Measurements from ENCODE around the gene FARS2. TPM values are rescaled to one million over a fixed set of nuclear protein-coding genes. Genes with fewer than 3 reads are reported as not detected.

The FARS2 gene
- total RNA-seq, 2 donors from 2014 or later = 8.2 to 29.0 TPM

DNA sequence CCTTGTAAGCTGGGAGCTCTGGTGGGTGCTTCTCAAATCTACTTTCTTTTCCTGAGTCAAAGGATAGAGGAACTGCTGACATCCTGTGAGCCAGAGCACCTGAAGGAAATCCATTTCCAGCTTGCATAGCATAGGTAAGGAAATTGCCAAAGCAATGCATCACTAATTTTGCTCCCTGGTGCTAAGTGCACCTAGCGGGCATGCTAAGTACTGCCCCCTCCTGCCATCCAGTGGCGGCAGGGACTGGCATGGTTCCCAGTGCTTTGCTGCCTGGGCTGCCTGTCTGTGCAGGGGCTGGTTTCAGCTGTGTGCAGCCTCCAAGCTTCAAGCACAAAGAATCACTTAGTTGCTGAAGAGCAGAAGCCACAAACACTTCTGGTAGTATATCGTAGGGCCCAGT lies 63.9 kb downstream of the FARS2 start:
- H3K36me3 Mint-ChIP-seq = peaks cover 10 to 18% of the 10 kb centered on the region in 2 donors
- no peak for ATAC-seq

GRCh38 chr6:5326022-5326641 lies 64.8 kb downstream of the FARS2 start:
- no peaks in the 10 kb centered on the region for H3K9me3 Mint-ChIP-seq
- no peak overlapping the region for H3K27ac Mint-ChIP-seq
- no peak for ATAC-seq
- DNase-seq (ENCODE audit: low spot score in 2 of 2) = no peak
- H3K36me3 Mint-ChIP-seq = peaks cover 10 to 18% of the 10 kb centered on the region in 2 donors

More for the DNA sequence above, 63.9 kb downstream of the FARS2 start:
- Mint-ChIP-seq H3K27ac (no peak overlapping the region), H3K9me3 (no peaks in the 10 kb centered on the region)
- DNase-seq (ENCODE audit: low spot score in 2 of 2) = no peak

GRCh38 chr6:5328800-5329199 lies 67.5 kb downstream of the FARS2 start:
- Mint-ChIP-seq H3K27ac (no peak overlapping the region), H3K36me3 (peaks cover 10 to 14% of the 10 kb centered on the region in 2 donors), H3K9me3 (no peaks in the 10 kb centered on the region)
- no peak for DNase-seq (ENCODE audit: low spot score in 2 of 2)
- ATAC-seq = no peak

- Mint-ChIP-seq H3K36me3 (no peaks in the 10 kb centered on the region), H3K9me3 (no peaks in the 10 kb centered on the region), H3K27ac (no peak overlapping the region)
- DNase-seq (ENCODE audit: low spot score in 2 of 2) (no peak), ATAC-seq (no peak)
Measured at GRCh38 chr6:5331845-5332442, 70.6 kb downstream of the FARS2 start.

GRCh38 chr6:5333658-5334057 lies 72.3 kb downstream of the FARS2 start:
- H3K9me3 Mint-ChIP-seq = no peaks in the 10 kb centered on the region
- no peaks in the 10 kb centered on the region for H3K36me3 Mint-ChIP-seq
- H3K27ac Mint-ChIP-seq = no peak overlapping the region
- no peak for DNase-seq (ENCODE audit: low spot score in 2 of 2)
- ATAC-seq = no peak

GRCh38 chr6:5334341-5334740 lies 73.0 kb downstream of the FARS2 start:
- no peaks in the 10 kb centered on the region for H3K36me3 Mint-ChIP-seq
- ATAC-seq (no peak), DNase-seq (ENCODE audit: low spot score in 2 of 2) (no peak)
- H3K27ac Mint-ChIP-seq = no peak overlapping the region
- no peaks in the 10 kb centered on the region for H3K9me3 Mint-ChIP-seq

- no peak for DNase-seq (ENCODE audit: low spot score in 2 of 2)
- H3K27ac Mint-ChIP-seq = peak overlapping the region in 1 of 2 donors; percentile 7
- H3K36me3 Mint-ChIP-seq = no peaks in the 10 kb centered on the region
- ATAC-seq = peak; percentile 26 to 43
- no peaks in the 10 kb centered on the region for H3K9me3 Mint-ChIP-seq
Measured at GRCh38 chr6:5335020-5335419, 73.7 kb downstream of the FARS2 start.

- Mint-ChIP-seq H3K36me3 (no peaks in the 10 kb centered on the region), H3K9me3 (no peaks in the 10 kb centered on the region), H3K27ac (no peak overlapping the region)
- no peak for DNase-seq (ENCODE audit: low spot score in 2 of 2)
- no peak for ATAC-seq
Measured at GRCh38 chr6:5337573-5337972, 76.3 kb downstream of the FARS2 start.

DNA sequence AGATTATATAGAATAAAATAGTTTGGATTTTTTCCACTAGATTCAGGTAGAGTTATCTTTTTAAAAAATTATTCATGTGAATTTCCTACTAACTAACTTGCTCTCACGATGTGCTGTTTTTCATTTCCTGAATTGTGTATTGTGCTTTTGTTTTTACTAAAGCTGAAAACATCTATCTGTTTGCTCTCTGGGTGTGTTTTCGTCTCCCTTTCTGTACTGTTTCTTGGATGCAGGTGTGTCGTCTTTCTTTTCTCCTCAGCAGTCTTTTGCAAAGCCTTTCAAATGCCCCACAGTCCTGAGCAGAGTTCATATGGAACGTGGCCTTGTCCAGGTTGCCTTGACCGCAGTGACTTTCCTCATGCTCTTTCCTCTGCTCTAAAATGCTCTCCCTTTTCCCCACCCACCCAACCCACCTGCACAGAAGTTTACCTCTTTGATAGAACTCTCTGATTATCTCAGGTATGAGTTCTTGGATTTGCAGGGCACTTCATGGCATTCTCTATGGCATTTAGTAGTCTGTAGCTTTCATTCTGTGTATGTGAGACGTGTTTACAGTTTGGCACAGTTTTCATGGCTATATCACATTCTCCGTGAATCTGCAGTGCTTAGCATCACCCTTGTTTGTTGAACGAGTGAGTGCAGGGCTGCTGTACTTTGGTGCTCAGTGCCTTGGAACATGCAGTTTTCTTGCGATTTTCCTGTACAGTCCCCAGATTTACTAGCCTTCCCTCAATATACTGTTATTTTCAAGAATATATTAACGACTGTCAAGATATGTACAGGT lies 77.1 kb downstream of the FARS2 start:
- Mint-ChIP-seq H3K9me3 (no peaks in the 10 kb centered on the region), H3K36me3 (no peaks in the 10 kb centered on the region), H3K27ac (no peak overlapping the region)
- DNase-seq (ENCODE audit: low spot score in 2 of 2) (no peak), ATAC-seq (peak in 1 of 2 donors; percentile 52)

DNA sequence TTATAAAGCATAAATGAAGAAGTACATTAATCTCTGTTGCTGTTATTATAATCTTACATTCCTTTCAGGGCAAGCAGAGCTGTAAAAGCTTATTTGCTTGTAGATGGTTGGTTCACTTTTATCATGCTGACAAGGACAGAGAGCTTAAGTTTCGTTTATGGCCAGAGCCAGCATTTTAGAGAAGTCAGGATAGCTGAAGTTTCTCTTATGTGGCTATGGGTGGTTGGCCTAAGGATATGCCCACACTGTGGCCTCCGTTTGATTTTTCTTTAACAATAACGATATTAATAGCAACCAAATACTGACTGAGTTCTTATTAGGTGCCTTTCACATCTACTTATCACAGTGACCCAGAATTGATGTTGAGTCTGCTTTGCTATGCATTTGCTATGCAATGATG lies 78.5 kb downstream of the FARS2 start:
- Mint-ChIP-seq H3K9me3 (no peaks in the 10 kb centered on the region), H3K36me3 (no peaks in the 10 kb centered on the region), H3K27ac (no peak overlapping the region)
- ATAC-seq (no peak), DNase-seq (ENCODE audit: low spot score in 2 of 2) (no peak)

- Mint-ChIP-seq H3K27ac (no peak overlapping the region), H3K9me3 (no peaks in the 10 kb centered on the region), H3K36me3 (peaks cover 0 to 4% of the 10 kb centered on the region in 2 donors)
- no peak for DNase-seq (ENCODE audit: low spot score in 2 of 2)
- ATAC-seq = no peak
Measured at GRCh38 chr6:5341845-5342244, 80.5 kb downstream of the FARS2 start.

GRCh38 chr6:5343998-5344397 lies 82.7 kb downstream of the FARS2 start:
- H3K27ac Mint-ChIP-seq = no peak overlapping the region
- ATAC-seq (no peak), DNase-seq (ENCODE audit: low spot score in 2 of 2) (no peak)
- H3K9me3 Mint-ChIP-seq = peaks cover 0 to 4% of the 10 kb centered on the region in 2 donors
- H3K36me3 Mint-ChIP-seq = peaks cover 0 to 22% of the 10 kb centered on the region in 2 donors

GRCh38 chr6:5345324-5345723 lies 84.0 kb downstream of the FARS2 start:
- H3K27ac Mint-ChIP-seq = no peak overlapping the region
- DNase-seq (ENCODE audit: low spot score in 2 of 2) = no peak
- ATAC-seq = no peak
- peaks cover 0 to 4% of the 10 kb centered on the region in 2 donors for H3K9me3 Mint-ChIP-seq
- H3K36me3 Mint-ChIP-seq = peaks cover 0 to 22% of the 10 kb centered on the region in 2 donors

DNA sequence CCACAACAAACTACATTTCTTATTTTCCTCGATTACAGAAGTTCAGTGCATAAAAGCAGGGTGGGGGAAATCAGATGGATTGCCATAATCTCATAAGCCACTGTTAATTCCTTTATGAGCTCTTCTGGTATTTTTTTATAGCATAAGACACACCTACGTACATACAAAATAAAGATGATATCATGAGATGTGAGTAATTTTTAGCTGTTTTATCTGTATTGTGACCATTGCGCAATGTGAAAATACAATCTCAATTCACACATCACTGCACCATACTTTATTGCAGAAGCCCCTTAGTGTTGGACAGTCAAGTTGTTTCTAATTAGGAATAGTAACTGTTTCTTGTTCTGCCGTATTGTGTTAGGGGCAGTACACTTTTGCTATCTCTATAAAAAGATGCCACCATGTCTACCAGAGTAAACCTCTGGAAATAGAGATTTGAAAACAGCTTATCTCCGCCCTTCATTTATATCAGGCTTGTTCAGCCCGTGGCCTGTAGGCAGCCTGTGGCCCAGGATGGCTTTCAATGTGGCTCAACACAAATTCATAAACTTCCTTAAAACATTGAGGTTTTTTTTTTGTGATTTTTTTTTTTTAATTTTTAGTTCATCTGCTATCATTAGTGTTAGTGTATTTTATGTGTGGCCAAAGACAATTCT lies 90.4 kb downstream of the FARS2 start:
- H3K36me3 Mint-ChIP-seq = peaks cover 0 to 18% of the 10 kb centered on the region in 2 donors
- no peak overlapping the region for H3K27ac Mint-ChIP-seq
- H3K9me3 Mint-ChIP-seq = peaks cover 0 to 4% of the 10 kb centered on the region in 2 donors
- DNase-seq (ENCODE audit: low spot score in 2 of 2) (no peak), ATAC-seq (no peak)

DNA sequence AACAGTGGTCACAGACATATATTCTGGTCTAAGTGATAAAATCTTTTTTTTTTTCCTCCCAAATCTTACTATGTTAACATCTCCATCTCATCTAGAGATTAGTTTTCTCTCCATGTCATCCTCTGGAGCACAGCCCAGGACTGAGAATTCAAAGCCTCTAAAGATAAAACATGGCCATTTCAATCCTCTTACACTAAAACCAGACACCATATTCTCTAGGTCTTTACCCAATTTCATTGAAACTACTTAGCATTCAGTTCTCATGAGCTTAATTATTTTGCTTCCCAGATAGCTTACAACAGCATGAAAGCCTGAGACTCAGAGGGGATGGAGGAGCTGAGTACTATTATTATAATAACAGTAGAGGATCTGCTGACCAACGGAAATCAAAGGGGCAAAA lies 92.7 kb downstream of the FARS2 start:
- Mint-ChIP-seq H3K9me3 (no peaks in the 10 kb centered on the region), H3K36me3 (no peaks in the 10 kb centered on the region), H3K27ac (no peak overlapping the region)
- DNase-seq (ENCODE audit: low spot score in 2 of 2) (no peak), ATAC-seq (no peak)

DNA sequence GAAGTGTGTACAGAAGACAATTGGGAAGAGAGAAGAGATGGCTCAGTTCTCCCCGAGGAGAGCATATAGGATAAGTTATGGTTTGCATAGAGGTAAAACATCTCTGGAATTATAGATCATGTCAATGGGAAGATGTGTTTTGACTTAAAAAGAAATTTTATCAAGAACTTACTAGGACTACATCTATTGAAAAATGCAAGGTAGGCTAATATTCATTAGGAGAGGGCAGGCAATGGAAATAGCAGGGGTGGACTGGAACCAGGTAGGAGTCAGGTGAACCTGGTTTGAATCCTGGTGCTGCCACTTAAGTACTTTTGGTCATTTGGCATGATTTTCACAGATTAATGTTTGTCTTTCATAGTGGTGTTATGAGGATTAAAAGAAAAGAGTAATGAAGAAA lies 96.2 kb downstream of the FARS2 start:
- no peaks in the 10 kb centered on the region for H3K36me3 Mint-ChIP-seq
- no peak for DNase-seq (ENCODE audit: low spot score in 2 of 2)
- no peak overlapping the region for H3K27ac Mint-ChIP-seq
- no peak for ATAC-seq
- H3K9me3 Mint-ChIP-seq = no peaks in the 10 kb centered on the region

GRCh38 chr6:5359417-5359816 lies 98.1 kb downstream of the FARS2 start:
- H3K27ac Mint-ChIP-seq = no peak overlapping the region
- ATAC-seq (no peak), DNase-seq (ENCODE audit: low spot score in 2 of 2) (no peak)
- no peaks in the 10 kb centered on the region for H3K36me3 Mint-ChIP-seq
- no peaks in the 10 kb centered on the region for H3K9me3 Mint-ChIP-seq

All from activated naive CD4-positive, alpha-beta T cell treated with anti-CD3 and anti-CD28 coated beads, Interleukin-2, amount 50 U/mL, for 72 hours (primary cell).